HS-27A (cell line): ENCODE results near the gene TRPM3.
"Not testable (repeated sequence)": the region's sequence is repeated elsewhere in the genome, so short reads cannot be mapped to it uniquely, and the experiment has no call there.

Experiments used
- DNase-seq: peaks from one replicate; pipeline ENCODE4 v3.0.0-alpha.2; 2012; ENCODE audit warnings: low read depth, missing footprints

TRPM3 gene

DNA sequence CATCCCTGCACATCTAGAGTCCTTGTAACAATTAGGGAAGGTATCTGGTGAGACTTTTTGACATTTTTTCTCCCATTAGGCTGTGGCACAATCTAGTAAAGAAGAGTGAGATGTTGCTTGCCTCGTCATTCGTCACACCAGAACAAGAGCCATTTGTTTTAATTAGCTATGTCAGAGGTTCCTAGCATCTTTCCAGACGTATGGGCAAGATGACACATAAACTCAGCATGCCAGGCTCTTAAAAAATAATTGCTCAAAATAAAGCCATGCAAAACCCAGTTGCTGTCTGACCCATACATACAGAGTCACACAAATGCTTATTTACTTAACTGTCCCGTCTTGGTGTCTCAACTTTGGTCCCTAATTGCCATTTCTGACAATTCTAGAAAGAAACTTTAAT, 125.9 kb downstream of the TRPM3 start:
- no peak for DNase-seq

DNA sequence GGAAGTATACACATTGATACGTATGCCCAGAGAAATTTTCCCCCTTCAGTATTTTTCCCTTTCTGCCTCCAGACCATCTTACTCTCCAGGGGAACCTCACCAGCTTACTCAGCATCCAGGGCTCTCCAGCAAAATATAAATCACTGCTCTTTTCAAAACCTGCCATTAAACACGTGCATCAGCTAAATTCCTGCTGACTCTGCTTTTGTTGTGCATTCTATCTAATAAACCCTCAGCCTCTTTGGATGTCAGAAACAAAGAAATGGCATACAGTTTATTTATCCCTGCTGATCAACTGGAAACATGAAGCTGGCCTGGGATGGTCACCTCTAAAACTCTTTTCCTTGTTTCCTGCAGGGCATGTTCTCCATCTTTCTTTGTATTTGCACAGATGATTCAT, 126.8 kb downstream of the TRPM3 start:
- DNase-seq = no peak

DNA sequence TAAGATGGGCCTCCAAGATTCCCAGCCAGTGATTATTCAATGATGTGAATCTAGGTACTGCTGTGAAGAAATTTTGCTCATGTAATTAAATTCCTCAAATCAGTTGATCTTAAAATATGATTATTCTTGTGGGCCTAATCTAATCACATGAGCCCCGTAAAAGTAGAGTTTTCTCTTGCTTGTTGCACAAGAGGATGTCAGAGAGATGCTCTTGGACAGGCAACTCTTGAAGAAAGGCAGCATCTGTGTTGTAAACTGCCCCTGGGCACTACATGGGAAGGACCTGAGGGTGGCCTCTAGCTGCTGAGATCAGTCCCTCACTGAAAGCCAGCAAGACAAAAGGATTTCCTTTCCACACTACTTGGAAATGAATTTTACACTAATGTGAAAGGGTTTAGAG, 132.9 kb downstream of the TRPM3 start:
- DNase-seq = no peak

DNA sequence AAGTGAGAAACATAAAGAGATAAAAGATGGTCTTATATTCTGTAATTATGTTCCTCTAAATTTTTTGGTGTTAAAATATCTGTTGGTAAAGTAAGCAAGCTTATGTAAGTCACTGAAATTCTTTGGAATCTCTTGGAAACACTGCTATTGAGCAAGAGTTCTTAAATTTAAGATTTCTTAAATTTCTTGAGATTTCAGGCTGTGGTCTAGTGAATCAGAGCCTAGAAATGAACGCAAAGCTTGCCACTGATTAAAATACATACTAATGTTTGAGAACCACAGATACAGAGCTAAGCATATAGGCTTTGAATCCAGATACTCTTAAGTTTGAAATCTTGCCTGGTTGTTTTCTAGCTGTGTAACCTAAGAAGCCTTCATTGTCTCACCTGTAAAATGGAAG, 133.4 kb downstream of the TRPM3 start:
- peak; percentile 20 for DNase-seq

DNA sequence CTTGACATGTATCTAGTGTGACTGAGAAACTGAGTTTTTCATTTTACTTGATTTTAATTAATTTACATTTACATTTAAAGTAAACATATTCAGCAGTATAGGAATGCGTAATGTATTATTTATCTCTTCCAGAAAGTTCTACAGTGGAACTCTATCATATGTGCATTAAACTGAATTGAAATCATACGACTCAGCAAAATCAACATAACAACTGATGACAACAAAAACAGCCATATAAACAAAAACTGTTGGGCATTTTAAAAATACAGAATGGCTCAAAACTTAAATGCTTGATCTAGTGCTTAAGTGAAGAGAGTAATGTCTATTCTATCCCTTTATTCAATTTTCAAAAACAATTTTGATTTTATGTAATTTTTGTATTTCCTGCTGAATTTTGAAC, 134.4 kb downstream of the TRPM3 start:
- DNase-seq = no peak

DNA sequence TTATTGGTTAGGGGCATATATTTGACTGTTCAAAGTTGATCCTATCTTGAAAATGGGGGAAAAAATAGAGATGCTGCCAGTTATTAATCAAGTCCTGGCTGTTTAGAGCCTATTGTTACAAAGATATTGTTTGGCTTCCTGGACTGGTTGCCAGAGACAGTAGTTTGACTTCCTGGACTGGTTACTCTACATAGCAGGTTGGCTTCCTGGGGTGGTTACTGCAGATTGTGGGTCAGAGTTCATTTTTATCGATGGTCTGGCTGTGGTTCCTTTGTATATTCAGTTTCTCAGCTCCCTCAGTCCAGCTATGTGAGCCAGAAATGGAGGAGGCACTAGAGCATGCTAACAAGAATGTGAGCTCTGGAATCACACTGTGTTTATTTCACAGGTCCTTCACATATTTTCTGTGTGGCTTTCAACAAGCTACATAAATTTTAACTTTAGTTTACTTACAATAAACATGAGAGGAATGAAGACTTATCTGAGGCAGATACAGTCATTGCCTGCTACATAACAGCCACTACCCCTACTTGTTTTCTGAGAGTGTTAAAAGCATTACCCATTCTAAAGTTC, 137.6 kb downstream of the TRPM3 start:
- no peak for DNase-seq

DNA sequence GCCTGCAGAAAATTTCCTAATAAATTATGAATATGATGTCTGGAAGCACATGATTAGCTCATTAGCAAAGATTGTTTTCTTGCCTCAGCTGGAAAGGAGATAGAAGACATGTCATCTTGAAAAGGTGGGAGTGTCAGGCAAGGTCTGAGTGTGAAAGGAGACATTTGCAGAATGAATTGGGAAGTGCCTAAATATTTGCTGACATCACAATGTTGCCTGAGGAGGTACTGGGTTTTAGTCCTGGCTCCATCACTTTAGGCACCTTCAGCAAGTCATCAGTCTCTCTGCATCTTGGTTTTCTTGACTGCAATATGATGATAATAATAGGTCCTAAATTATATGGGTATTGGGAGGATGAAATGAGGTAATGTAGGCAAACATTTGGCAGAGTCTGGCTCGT, 140.1 kb downstream of the TRPM3 start:
- no peak for DNase-seq

DNA sequence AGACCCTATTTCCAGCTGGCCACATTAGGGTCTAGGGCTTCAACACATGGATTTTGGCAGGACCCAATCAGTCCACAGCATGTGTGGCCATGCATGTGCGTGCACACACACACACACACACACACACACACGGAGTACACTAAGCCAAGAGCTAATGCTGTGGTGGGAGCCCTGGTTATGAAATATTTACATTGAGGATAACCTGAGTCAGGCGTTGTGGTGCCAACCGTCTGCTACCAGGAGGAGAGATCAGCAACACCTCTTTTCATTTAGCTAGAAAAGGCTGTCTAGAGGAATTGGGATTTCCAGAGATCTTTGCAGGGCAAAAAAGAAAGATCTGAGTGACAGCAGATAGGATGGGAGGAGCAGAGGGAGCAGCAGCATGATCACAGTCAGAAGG, 141.5 kb downstream of the TRPM3 start:
- DNase-seq = no peak

DNA sequence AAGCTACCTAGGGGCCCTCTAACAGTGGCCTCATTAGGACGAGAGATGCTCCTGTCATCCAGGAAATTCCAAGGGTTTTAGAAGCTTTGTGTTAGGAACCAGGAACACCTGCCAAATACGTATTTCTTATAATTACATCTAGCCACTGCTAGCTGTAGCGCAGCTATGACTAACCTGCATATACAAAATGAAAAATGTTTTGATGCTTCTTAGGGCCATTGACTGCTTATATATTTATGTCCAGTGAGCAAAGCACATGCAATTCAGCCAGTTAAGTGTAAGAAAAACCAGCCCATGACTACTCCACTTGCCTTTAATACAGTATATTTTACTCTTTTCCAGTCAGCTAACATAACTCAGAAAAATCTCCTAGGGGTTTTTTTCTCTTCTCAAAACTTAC, 143.3 kb downstream of the TRPM3 start:
- DNase-seq = no peak

DNA sequence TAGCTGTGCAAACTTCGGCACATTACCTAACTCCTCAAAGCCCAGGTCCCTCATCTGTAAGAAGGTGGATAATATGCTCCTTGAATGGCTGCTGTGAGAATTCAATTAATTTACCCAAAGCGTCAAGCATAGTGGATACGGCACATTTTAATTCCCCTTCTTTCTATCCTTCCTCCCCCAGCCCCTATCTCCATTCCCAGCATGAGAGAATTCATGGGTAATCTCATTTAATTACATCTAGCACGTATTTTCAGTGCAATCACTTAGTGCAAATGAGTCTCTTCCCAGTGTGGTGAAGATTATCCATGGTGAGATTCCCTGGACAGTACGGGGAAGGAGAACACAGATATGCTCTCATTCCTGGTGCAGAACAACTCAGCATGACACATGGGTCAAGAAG, 145.6 kb downstream of the TRPM3 start:
- DNase-seq = no peak

DNA sequence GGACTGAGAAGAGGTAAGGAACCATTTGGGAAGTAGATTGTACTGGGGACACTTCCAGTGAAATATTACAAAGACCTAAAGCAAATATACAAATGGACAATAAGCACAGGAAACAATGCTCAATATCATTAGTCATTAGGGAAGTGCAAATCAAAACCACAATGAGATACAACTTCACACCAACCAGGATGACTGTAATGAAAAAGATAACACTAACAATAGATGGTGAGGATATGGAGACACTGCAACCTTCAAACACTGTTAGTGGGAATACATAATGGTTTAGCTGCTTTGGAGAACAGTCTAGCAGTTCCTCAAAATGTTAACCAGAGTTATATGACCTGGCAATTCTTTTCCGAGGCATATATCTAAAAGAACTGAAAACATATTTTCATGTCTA, 149.7 kb downstream of the TRPM3 start:
- no peak for DNase-seq

DNA sequence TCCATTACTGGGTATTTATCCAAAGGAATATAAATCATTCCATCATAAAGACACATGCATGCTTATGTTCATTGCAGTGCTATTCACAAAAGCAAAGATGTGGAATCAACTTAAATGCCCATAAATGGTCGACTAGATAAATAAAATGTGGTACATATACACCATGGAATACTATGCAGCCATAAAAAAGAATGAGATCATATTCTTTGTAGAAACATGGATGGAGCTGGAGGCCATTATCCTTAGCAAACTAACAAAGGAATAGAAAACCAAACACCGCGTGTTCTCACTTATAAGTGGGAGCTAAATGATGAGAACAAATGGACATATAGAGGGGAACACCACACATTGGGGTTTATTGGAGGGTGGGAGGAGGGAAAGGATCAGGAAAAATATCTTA, 155.0 kb downstream of the TRPM3 start:
- DNase-seq = not testable (repeated sequence)

DNA sequence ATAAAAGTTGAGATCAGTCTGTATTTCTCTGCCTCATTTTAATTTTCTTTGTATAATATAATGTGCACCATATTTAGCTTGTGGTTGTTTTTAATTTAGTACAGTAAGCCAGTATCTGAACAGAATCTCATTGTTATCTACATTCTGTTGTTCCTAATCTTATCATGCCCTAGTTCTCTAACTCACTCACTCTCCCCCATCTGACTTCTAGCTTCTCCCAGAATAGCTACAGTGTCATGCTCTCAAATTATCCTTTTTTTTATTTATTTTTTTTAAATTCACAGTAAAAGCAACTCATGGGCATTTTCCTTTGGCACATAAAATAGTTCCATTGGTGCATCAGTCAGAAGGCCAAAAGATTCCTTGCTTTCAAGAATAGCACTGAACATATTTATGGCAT, 156.6 kb downstream of the TRPM3 start:
- no peak for DNase-seq

DNA sequence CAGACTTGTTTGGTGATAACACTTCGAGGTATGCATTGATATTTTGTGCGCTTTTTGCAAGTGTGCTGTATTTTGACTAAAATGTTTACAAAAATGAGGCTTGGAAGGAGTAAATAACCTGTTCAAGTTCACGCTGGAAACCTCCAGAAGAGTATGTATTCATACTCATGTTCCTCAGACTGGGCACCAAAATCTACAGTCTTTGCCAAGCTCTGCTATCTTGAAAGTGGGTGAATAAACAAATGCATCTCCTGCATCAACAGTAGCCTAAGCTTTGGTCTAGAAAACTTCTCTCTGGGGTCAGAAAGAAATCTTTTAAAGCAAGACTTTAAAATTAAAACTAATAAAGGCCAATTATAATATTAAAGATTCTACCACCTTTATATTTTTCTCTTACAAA, 157.9 kb downstream of the TRPM3 start:
- no peak for DNase-seq

DNA sequence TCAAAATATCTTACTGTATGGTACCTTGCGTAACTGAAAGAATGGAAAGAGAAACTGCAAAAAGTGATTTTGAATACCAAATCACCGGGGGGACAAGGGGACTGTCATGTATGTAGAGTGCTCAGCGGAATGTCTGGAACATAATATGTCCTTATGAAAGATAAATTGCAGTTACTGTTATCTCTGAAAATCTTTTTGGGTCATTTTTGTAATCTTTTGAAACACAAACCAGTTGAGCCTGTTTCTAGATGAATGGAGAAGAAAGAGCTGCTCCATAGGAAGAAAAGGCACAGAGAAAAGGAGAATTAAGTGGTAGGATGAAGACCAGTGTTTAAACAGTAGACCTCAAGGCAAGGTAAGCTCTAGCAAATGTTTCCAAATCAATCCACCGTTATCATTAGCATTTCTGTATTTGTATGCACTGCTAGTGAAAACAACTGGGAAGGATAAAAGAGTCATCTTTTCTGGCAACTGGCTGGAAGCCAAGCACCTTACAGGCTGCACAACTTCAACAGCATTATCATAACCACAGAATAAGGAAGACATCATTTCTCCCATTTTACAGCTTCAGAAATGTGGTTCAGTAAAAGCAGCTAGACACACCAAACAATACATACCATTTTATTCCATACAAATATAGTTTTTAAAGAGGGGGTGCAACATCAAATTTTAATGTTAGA, 158.5 kb downstream of the TRPM3 start:
- no peak for DNase-seq

DNA sequence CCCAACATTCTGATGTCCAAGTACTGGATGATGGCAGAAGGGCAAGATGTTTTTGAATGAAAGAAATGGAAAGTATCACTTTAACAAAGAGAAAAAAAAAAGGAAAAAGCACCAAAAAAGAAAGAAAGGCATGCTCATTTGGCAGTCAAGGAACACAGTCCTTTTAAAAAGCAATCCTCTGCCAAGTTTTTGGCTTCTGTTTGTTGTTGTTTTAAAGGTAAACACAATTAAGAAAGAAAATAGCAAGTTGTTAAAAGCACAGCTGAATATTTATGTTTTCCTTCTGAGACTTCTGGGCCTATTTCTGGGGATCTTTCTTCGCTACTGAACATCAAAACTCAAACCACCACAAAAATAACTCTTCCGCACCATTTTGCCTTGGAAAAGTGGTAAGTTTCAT, 162.1 kb downstream of the TRPM3 start:
- DNase-seq = no peak

DNA sequence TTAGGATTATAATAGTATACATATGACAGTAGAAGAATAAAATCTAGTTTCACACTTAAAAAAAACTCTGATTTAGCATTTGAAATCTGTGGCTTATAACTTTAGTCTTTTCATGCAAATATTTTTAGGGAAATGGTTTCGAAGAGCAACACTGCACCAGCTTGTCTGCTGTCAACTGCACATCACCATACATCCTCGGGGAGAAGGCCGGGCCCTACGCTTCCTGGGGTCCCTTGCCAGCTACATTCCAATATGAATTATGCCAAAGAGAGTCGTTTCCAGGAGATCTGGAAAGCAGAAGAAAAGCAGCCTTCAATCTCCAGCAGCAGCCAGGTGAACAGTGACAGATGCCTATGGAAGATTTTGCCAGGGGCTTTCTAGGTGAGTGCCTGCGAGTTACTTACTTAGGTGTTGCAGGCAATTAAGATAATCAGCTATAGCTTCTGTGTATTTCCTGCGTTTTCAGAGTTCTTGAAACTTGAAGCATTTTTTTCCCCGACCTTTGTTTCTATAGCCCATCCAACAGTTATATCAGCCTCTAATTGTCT, 166.8 kb downstream of the TRPM3 start:
- DNase-seq = no peak

DNA sequence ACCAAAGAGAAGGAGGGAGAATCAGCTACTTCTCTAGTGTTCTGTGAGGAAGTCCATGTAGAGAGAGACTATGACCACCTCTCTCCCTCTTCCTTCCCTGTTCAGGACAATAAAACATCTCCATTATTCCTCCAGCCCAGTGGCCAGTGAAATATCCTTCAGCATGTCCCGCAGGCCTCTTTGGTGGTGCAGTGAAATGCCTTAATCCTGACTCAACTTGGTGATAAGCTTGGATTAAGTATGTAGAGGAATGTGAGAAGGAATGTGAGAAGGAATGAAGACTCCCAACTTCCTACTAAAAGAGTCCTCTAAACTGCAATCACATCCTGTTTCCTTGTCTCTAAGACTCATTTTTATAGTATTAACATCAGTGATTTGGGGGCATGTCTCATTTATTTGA, 167.3 kb downstream of the TRPM3 start:
- DNase-seq = peak; percentile 83

DNA sequence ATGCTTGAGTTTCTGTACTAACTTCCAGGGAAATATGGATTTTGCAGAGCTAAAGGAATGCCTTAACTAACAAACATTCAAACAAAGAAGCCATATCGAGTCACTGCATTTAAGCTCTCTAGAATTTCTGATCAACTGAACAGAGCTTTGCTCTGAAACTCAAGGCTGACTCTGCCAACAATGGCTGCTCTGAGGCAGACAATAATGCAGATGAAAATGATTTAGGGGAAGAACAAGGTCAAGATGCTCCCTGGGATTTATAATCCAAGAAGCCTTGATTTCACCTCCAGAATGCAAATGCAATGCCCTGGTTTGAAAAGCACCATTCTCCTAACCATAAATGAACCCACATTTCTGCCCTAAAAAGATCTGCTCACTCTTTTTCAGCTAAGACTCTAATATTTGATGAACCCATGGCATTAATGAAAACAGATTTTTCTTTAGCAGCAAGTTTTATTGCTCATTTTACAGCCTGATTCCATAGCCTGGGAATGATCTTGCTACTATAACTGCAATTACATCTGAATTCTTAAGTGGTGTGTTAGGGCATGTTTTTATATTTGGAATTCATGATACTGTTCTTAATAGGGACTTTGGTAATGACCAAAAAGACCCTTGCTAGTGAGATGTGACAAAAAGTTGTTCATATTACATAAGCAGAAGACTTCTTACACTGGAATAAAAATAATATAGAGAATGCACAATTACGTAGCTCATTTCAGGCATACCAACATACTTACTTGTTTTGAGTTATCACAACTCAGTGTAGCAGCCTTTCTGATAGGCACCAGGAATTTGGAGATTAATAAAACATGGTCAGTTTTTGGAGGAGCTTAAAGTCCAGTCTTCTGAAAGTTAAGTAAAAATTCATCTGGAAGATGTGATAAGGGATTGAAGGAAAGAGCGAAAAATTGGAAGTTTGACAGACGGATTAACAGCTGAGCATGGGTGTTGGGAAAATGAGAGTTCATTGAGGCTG, 169.4 kb downstream of the TRPM3 start:
- DNase-seq = no peak

DNA sequence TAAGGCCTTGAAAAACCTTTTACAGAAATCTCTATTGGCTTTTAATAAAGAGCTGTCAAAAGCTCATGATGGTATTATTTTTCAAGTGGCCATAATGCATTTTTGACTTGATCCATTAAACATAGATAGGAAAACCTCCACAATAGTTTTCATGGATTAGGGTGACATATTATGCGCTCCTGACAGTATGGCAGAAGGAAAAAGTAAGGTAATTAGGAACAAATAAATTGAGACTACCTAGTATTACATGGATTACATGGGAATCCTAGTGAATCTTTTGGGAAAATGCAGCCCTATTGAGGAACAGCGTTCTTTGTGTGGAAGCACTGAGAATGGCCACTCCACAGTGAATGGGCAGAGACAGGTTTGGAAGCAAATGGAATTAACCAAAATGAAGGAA, 171.2 kb downstream of the TRPM3 start:
- no peak for DNase-seq

DNA sequence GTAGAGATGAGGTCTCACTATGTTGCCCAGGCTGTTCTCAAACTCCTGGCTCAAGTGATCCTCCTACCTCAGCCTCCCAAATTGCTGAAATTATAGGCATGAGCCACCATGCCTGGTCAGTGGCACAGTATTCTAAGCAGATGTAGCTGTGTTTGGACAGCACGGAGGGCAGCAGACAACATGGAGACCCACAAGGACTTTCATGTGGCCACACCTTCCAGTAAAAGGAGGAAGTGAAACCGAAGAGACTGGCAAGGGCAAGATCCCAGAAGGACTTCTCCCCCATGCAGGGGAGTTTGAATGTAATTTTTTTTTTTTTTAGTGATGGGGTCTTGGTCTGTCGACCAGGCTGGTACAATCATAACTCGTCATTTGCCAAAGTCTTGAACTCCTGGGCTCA, 172.2 kb downstream of the TRPM3 start:
- no peak for DNase-seq

DNA sequence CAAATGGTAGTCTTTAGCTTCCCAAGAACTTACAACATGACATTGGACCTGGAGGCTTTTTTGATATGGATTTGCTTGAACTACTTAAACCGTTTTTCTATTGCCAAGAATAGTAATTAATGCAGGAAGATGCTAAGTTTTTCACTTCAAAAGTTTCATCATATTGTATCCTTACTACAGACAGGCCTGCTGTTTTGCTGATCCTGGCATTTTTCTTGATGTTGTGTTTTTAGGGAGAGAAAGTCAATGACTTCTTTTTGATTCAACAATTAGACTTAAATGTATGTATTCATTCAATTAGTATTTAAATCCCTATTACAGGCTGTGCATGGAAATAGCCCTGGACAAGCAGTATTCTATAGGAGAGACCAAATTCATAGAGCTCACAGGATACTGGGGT, 172.7 kb downstream of the TRPM3 start:
- DNase-seq = no peak

DNA sequence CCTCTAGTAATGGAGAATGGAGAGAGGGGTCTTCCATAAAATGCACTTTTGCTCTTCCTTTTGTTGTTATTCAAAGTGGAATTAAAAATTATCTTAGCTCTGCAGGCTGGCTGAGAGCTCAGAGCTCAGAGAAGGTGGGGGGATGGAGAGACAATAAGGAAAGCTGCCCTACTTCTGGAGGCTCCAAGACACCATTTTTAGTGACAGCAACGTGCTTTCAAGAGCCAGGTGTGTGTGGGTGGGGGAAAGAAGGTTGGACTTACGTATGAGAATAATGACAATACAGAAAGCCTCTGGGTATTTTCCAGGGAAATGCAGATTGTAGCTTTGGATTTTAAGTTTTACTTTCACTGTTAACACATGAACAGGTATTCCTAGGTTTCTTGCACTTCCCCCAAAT, 173.9 kb downstream of the TRPM3 start:
- no peak for DNase-seq
